ENCODE measurements around the gene PUS10. TPM values are rescaled to one million over a fixed set of nuclear protein-coding genes. Genes with fewer than 3 reads are reported as not detected.

The PUS10 gene
- polyA plus RNA-seq, 1 experiment: 4.1 TPM

DNA sequence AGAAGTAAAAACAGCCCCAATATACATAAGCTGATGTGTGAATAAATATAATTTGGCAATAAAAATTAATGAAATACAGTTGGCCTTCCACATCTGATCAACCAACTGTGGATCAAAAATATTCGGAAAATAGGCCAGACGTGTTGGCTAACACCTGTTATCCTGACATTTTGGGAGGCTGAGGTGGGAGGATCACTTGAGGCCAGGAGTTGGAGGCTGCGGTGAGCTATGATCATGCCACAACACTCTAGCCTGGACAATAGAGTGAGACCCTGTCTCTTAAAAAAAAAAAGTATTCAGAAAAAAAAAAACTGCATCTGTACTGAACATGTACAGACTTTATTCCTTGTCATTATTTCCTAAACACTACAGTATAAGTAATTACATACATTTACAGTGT, 11.5 kb upstream of the PUS10 start:
- CTCF ChIA-PET: interaction anchor here (0.7 kb wide), 1 partner anchor 9 kb away, joined by 3 read pairs; no protein-coding TSS in a partner anchor
- POLR2A ChIA-PET: interaction anchor here (0.6 kb wide), 1 partner anchor 36 kb away, joined by 4 read pairs; the partner anchor contains the start of gene SANBR

GRCh38 chr2:61023670-61024069, 5.6 kb upstream of the PUS10 start:
- H3K27me3 ChIP-seq (ENCODE audit: control insufficient read depth, insufficient read depth, low read length): no peaks in the 10 kb centered on the region
- POLR2A ChIA-PET: no interaction called here
- DNase-seq (ENCODE audit: low read depth): no peak
- TF ChIP-seq, protein P1, sequence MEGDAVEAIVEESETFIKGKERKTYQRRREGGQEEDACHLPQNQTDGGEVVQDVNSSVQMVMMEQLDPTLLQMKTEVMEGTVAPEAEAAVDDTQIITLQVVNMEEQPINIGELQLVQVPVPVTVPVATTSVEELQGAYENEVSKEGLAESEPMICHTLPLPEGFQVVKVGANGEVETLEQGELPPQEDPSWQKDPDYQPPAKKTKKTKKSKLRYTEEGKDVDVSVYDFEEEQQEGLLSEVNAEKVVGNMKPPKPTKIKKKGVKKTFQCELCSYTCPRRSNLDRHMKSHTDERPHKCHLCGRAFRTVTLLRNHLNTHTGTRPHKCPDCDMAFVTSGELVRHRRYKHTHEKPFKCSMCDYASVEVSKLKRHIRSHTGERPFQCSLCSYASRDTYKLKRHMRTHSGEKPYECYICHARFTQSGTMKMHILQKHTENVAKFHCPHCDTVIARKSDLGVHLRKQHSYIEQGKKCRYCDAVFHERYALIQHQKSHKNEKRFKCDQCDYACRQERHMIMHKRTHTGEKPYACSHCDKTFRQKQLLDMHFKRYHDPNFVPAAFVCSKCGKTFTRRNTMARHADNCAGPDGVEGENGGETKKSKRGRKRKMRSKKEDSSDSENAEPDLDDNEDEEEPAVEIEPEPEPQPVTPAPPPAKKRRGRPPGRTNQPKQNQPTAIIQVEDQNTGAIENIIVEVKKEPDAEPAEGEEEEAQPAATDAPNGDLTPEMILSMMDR (IDR thresholded peaks at IDR 0.05; ENCODE audit: insufficient read depth, low read depth, low read length): no peak
- CTCF ChIA-PET: no interaction called here
- no peak overlapping the region for H3K4me3 ChIP-seq (ENCODE audit: low read depth, low read length)
- peaks cover 3% of the 10 kb centered on the region; the same call in 1 of the 2 replicates for H3K36me3 ChIP-seq (ENCODE audit: control insufficient read depth, insufficient read depth, low read length)

More for the DNA sequence above, 11.5 kb upstream of the PUS10 start:
- no peaks in the 10 kb centered on the region for H3K27me3 ChIP-seq (ENCODE audit: control insufficient read depth, insufficient read depth, low read length)
- H3K36me3 ChIP-seq (ENCODE audit: control insufficient read depth, insufficient read depth, low read length): peaks cover 5% of the 10 kb centered on the region; the same call in 1 of the 2 replicates
- H3K4me3 ChIP-seq (ENCODE audit: low read depth, low read length): no peak overlapping the region
- TF ChIP-seq, protein P1 (IDR thresholded peaks at IDR 0.05; ENCODE audit: insufficient read depth, low read depth, low read length): no peak
- DNase-seq (ENCODE audit: low read depth): no peak

DNA sequence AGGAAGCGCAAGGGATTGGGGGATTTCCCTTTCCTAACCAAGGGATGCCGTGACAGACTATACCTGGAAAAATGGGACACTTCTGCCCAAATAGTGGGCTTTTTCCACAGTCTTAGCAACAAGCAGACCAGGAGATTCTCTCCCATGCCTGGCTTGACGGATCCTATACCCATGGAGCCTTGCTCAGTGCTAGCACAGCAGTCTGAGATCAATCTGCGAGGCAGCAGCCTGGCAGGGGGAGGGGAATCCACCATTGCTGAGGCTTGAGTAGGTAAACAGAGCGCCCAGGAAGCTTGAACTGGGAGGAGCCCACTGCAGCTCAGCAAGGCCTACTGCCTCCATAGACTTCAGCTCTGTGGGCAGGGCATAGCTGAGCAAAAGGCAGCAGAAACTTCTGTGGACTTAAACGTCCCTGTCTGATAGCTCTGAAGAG, 3.2 kb upstream of the PUS10 start:
- peaks cover 3% of the 10 kb centered on the region; the same call in 1 of the 2 replicates for H3K36me3 ChIP-seq (ENCODE audit: control insufficient read depth, insufficient read depth, low read length)
- POLR2A ChIA-PET: no interaction called here
- H3K27me3 ChIP-seq (ENCODE audit: control insufficient read depth, insufficient read depth, low read length): no peaks in the 10 kb centered on the region
- TF ChIP-seq, protein P1 (IDR thresholded peaks at IDR 0.05; ENCODE audit: insufficient read depth, low read depth, low read length): no peak
- no peak for DNase-seq (ENCODE audit: low read depth)
- no peak overlapping the region for H3K4me3 ChIP-seq (ENCODE audit: low read depth, low read length)
- CTCF ChIA-PET: no interaction called here

GRCh38 chr2:61018798-61019197, 743 bp upstream of the PUS10 start:
- peak overlapping the region; percentile 50 for H3K4me3 ChIP-seq (ENCODE audit: low read depth, low read length)
- peaks cover 3% of the 10 kb centered on the region; the same call in 1 of the 2 replicates for H3K36me3 ChIP-seq (ENCODE audit: control insufficient read depth, insufficient read depth, low read length)
- TF ChIP-seq, protein P1 (IDR thresholded peaks at IDR 0.05; ENCODE audit: insufficient read depth, low read depth, low read length): no peak
- no peak for DNase-seq (ENCODE audit: low read depth)
- CTCF ChIA-PET: no interaction called here
- POLR2A ChIA-PET: no interaction called here
- no peaks in the 10 kb centered on the region for H3K27me3 ChIP-seq (ENCODE audit: control insufficient read depth, insufficient read depth, low read length)

DNA sequence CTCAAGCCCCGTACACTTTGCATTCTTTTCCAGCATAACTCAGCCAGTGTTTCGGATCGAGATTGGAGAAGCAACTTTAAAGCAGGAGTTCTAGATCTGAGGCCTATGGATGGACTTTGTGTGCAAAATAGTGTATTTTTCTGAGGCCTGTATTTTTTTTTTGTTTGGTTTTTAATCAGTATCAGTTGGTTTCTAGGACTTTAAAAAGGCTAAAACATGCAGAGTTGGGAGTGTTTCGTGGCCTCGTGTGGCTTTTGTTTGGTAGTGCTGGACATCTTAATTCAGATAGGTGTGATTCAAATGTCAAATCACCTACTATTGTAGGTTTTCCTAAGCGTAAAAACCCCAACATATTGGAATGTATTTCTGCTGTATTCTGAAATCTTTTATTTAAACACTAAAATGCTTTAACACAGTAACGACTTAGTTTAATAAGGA, 282 bp upstream of the PUS10 start:
- TF ChIP-seq, protein P1 (IDR thresholded peaks at IDR 0.05; ENCODE audit: insufficient read depth, low read depth, low read length): no peak
- no peaks in the 10 kb centered on the region for H3K27me3 ChIP-seq (ENCODE audit: control insufficient read depth, insufficient read depth, low read length)
- no peak for DNase-seq (ENCODE audit: low read depth)
- peak overlapping the region; percentile 50 for H3K4me3 ChIP-seq (ENCODE audit: low read depth, low read length)
- H3K36me3 ChIP-seq (ENCODE audit: control insufficient read depth, insufficient read depth, low read length): peaks cover 3% of the 10 kb centered on the region; the same call in 1 of the 2 replicates
- ChIA-PET CTCF (interaction anchor here (0.7 kb wide), 1 partner anchor 230 kb away, joined by 3 read pairs; no protein-coding TSS in a partner anchor), POLR2A (no interaction called here)

Measured in BJ (cell line).